Spleen (tissue), 7 donors: ENCODE data around the gene RIPPLY1.

ENCODE experiments used
- POLR2AphosphoS5 ChIP-seq, 3 donors: sonication (generic); formaldehyde crosslinking; IDR thresholded peaks; one replicate each; pipeline ENCODE4 v1.5.1; 2017; ENCODE audit warnings: antibody characterized with exemption in 3 of 3
- TF ChIP-seq, protein P1 (sequence below), 11 experiments: fragments of 200-600 bp in 7 of 11; fragments of 450-650 bp in 4 of 11; sonication (generic) in 4 of 11; IDR thresholded peaks in 8 of 11; conservative IDR thresholded peaks in 3 of 11; 1 replicate in 7 of 11; 2 replicates in 4 of 11; pipeline versions ENCODE4 v1.4.0 to v1.8.0; 2016 to 2021; ENCODE audit warnings: antibody characterized with exemption in 11 of 11, inconsistent platforms in 4 of 11, mild to moderate bottlenecking in 1 of 11
- donor health status: DM: no; HTN: no; CAD: no; lungs with moderate emphysema.
- donor health status: DM: no; HTN: no; CAD: no.
- donor health status: DM: no; HTN: no; CAD: no.

GRCh38 chrX:106921637-106922036, 18.5 kb upstream of the RIPPLY1 start:
- TF ChIP-seq, protein P1, sequence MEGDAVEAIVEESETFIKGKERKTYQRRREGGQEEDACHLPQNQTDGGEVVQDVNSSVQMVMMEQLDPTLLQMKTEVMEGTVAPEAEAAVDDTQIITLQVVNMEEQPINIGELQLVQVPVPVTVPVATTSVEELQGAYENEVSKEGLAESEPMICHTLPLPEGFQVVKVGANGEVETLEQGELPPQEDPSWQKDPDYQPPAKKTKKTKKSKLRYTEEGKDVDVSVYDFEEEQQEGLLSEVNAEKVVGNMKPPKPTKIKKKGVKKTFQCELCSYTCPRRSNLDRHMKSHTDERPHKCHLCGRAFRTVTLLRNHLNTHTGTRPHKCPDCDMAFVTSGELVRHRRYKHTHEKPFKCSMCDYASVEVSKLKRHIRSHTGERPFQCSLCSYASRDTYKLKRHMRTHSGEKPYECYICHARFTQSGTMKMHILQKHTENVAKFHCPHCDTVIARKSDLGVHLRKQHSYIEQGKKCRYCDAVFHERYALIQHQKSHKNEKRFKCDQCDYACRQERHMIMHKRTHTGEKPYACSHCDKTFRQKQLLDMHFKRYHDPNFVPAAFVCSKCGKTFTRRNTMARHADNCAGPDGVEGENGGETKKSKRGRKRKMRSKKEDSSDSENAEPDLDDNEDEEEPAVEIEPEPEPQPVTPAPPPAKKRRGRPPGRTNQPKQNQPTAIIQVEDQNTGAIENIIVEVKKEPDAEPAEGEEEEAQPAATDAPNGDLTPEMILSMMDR (IDR thresholded peaks at IDR 0.05 in 8 of 11, conservative IDR thresholded peaks at IDR 0.05 in 3 of 11): no peak
- TF ChIP-seq POLR2AphosphoS5 (IDR thresholded peaks at IDR 0.05): no peak
